ENCODE results near the gene RSAD1. TPM values are rescaled to one million over a fixed set of nuclear protein-coding genes. Genes with fewer than 3 reads are reported as not detected.

Gene RSAD1
- total RNA-seq, 2 experiments from 2014 or later, result 44.2 to 46.9 TPM

GRCh38 chr17:50482516-50482915 lies 3.9 kb downstream of the RSAD1 start:
- ChIA-PET POLR2A (no interaction called here), CTCF (interaction anchor here (0.9 to 2.0 kb wide), 9 partner anchors 19 to 144 kb away, joined by 3 to 14 read pairs (median 5); partner anchors contain the start of gene LRRC59)

GRCh38 chr17:50483266-50483665 lies 4.6 kb downstream of the RSAD1 start:
- ChIA-PET POLR2A (no interaction called here), CTCF (interaction anchor here (0.6 to 2.0 kb wide), 9 partner anchors 10 to 121 kb away, joined by 3 to 14 read pairs (median 3); no protein-coding TSS in a partner anchor)

- CTCF ChIA-PET, result interaction anchor here (0.6 to 1.2 kb wide), 2 partner anchors 9 to 31 kb away, joined by 3 to 7 read pairs; no protein-coding TSS in a partner anchor
- POLR2A ChIA-PET, result interaction anchor here (0.7 kb wide), 1 partner anchor 57 kb away, joined by 3 read pairs; no protein-coding TSS in a partner anchor
Measured at GRCh38 chr17:50484386-50485155, 5.9 kb downstream of the RSAD1 start.

- ChIA-PET POLR2A (interaction anchor here (0.9 kb wide), 2 partner anchors 8 to 72 kb away, joined by 3 read pairs; no protein-coding TSS in a partner anchor), CTCF (interaction anchor here (1.8 kb wide), 1 partner anchor 13 kb away, joined by 5 read pairs; no protein-coding TSS in a partner anchor)
Measured at GRCh38 chr17:50487213-50488096, 8.8 kb downstream of the RSAD1 start.

- POLR2A ChIA-PET, result no interaction called here
Measured at GRCh38 chr17:50488880-50489279, 10.2 kb downstream of the RSAD1 start.

GRCh38 chr17:50491505-50491904 lies 12.8 kb downstream of the RSAD1 start:
- POLR2A ChIA-PET, result no interaction called here
- CTCF ChIA-PET, result no interaction called here

More at GRCh38 chr17:50488880-50489279, 10.2 kb downstream of the RSAD1 start:
- CTCF ChIA-PET, result interaction anchor here (1.8 kb wide), 1 partner anchor 12 kb away, joined by 5 read pairs; no protein-coding TSS in a partner anchor

GRCh38 chr17:50492214-50492613 lies 13.6 kb downstream of the RSAD1 start:
- CTCF ChIA-PET, result interaction anchor here (1.6 kb wide), 1 partner anchor 12 kb away, joined by 3 read pairs; no protein-coding TSS in a partner anchor
- POLR2A ChIA-PET, result no interaction called here

- ChIA-PET CTCF (interaction anchor here (1.4 to 1.7 kb wide), 4 partner anchors 10 to 14 kb away, joined by 3 read pairs; no protein-coding TSS in a partner anchor), POLR2A (interaction anchor here (0.6 kb wide), 1 partner anchor 366 kb away, joined by 3 read pairs; no protein-coding TSS in a partner anchor)
Measured at GRCh38 chr17:50493744-50494143, 15.1 kb downstream of the RSAD1 start.

GRCh38 chr17:50495217-50495823 lies 16.7 kb downstream of the RSAD1 start:
- ChIA-PET POLR2A (no interaction called here), CTCF (no interaction called here)

GRCh38 chr17:50495918-50496317 lies 17.3 kb downstream of the RSAD1 start:
- ChIA-PET CTCF (no interaction called here), POLR2A (no interaction called here)

- ChIA-PET POLR2A (no interaction called here), CTCF (no interaction called here)
Measured at GRCh38 chr17:50498021-50498874, 19.6 kb downstream of the RSAD1 start.

GRCh38 chr17:50499270-50499669 lies 20.6 kb downstream of the RSAD1 start:
- ChIA-PET POLR2A (no interaction called here), CTCF (no interaction called here)

- CTCF ChIA-PET, result interaction anchor here (0.7 kb wide), 1 partner anchor 1593 kb away, joined by 3 read pairs; no protein-coding TSS in a partner anchor
- POLR2A ChIA-PET, result no interaction called here
Measured at GRCh38 chr17:50499721-50500120, 21.1 kb downstream of the RSAD1 start.

GRCh38 chr17:50501054-50501453 lies 22.4 kb downstream of the RSAD1 start:
- CTCF ChIA-PET, result interaction anchor here (0.7 to 2.2 kb wide), 7 partner anchors 9 to 153 kb away, joined by 4 to 14 read pairs (median 4); partner anchors contain the start of gene RSAD1
- POLR2A ChIA-PET, result interaction anchor here (0.7 kb wide), 1 partner anchor 41 kb away, joined by 4 read pairs; no protein-coding TSS in a partner anchor

- CTCF ChIA-PET, result interaction anchor here (1.3 to 2.2 kb wide), 3 partner anchors 20 to 24 kb away, joined by 7 to 14 read pairs (median 8); partner anchors contain the start of gene RSAD1
- POLR2A ChIA-PET, result interaction anchor here (0.6 kb wide), 1 partner anchor 468 kb away, joined by 5 read pairs; no protein-coding TSS in a partner anchor
Measured at GRCh38 chr17:50502301-50502990, 23.8 kb downstream of the RSAD1 start.

GRCh38 chr17:50505591-50506130 lies 27.0 kb downstream of the RSAD1 start:
- ChIA-PET CTCF (interaction anchor here (0.9 to 1.7 kb wide), 3 partner anchors 14 to 27 kb away, joined by 3 to 4 read pairs (median 4); partner anchors contain the start of gene RSAD1), POLR2A (no interaction called here)

GRCh38 chr17:50506298-50506697 lies 27.6 kb downstream of the RSAD1 start:
- ChIA-PET POLR2A (no interaction called here), CTCF (interaction anchor here (1.7 kb wide), 1 partner anchor 28 kb away, joined by 4 read pairs; the partner anchor contains the start of gene RSAD1)

All from activated CD8-positive, alpha-beta memory T cell treated with anti-CD3 and anti-CD28 coated beads for 36 hours (primary cell).